ENCODE measurements around the gene ZDHHC14.

- TF ChIP-seq EZH2 (IDR thresholded peaks at IDR 0.05; ENCODE audit: low read depth, unreplicated experiment) (no peak), CREB1 (CRISPR knock-in tag; IDR thresholded peaks at IDR 0.05; ENCODE audit: low read depth) (no peak), CTCF (conservative IDR thresholded peaks at IDR 0.05; ENCODE audit: low read depth in 2 of 2) (no peak), POLR2AphosphoS5 (IDR thresholded peaks at IDR 0.05; ENCODE audit: low read depth) (no peak), ETS1 (IDR thresholded peaks at IDR 0.05) (no peak), JUNB (IDR thresholded peaks at IDR 0.05; ENCODE audit: unreplicated experiment) (no peak), REST (IDR thresholded peaks at IDR 0.05; ENCODE audit: unreplicated experiment) (no peak), EZH2phosphoT487 (IDR thresholded peaks at IDR 0.05; ENCODE audit: unreplicated experiment) (no peak), ZNF331 (CRISPR knock-in tag; IDR thresholded peaks at IDR 0.05; ENCODE audit: low read depth) (no peak), NANOG (IDR thresholded peaks at IDR 0.05; ENCODE audit: borderline replicate concordance) (no peak), STAT1 (IDR thresholded peaks at IDR 0.05; ENCODE audit: unreplicated experiment) (no peak)
These were observed 137.6 kb downstream of the ZDHHC14 start for GRCh38 chr6:157518397-157519250.
